DND-41 (cell line): ENCODE results near the gene CREB1.

ENCODE experiments used
- ATAC-seq: fragments of 200-7000 bp; cut with Tn5 transposase; 3 replicates; pipeline ENCODE4 v1.9.1; 2021; ENCODE audit warnings: low read depth; ENCODE audit not compliant: insufficient read depth
- DNase-seq: peaks from one replicate; pipeline ENCODE4 v3.0.0-alpha.2; 2020
- H2AFZ ChIP-seq: 2 replicates; pipeline ENCODE4 v1.6.0; 2012; ENCODE audit warnings: low read depth, low read length
- H3K27ac ChIP-seq: 2 replicates; pipeline ENCODE4 v1.5.1; 2012; ENCODE audit warnings: low read length, inconsistent platforms
- H3K27me3 ChIP-seq: fragments of 200-600 bp; sonication (generic); 2 replicates; pipeline ENCODE4 v1.6.0; 2012; ENCODE audit warnings: low read length, mild to moderate bottlenecking, inconsistent platforms; ENCODE audit not compliant: insufficient read depth, poor library complexity
- H3K36me3 ChIP-seq: 2 replicates; pipeline ENCODE4 v1.5.1; 2012; ENCODE audit warnings: low read length, inconsistent platforms; ENCODE audit not compliant: insufficient read depth
- H3K4me1 ChIP-seq: 2 replicates; pipeline ENCODE4 v1.5.1; 2012; ENCODE audit warnings: mild to moderate bottlenecking, low read length; ENCODE audit not compliant: insufficient read depth
- H3K4me2 ChIP-seq: 2 replicates; pipeline ENCODE4 v1.6.0; 2012; ENCODE audit warnings: mild to moderate bottlenecking, moderate library complexity, low read length, inconsistent platforms; ENCODE audit not compliant: insufficient read depth
- H3K4me3 ChIP-seq, 2 experiments: fragments of 200-600 bp in 1 of 2; shearing (Covaris generic) in 1 of 2; 2 replicates each; pipeline ENCODE4 v1.5.1; 2012 to 2016; ENCODE audit warnings: inconsistent platforms in 2 of 2, low read length in 2 of 2, mild to moderate bottlenecking in 2 of 2, low read depth in 1 of 2, moderate library complexity in 1 of 2
- H3K79me2 ChIP-seq: 2 replicates; pipeline ENCODE4 v1.6.0; 2012; ENCODE audit warnings: low read length, inconsistent platforms; ENCODE audit not compliant: insufficient read depth
- H3K9ac ChIP-seq: 2 replicates; pipeline ENCODE4 v1.6.0; 2012; ENCODE audit warnings: low read depth, mild to moderate bottlenecking, inconsistent platforms, low read length, moderate library complexity
- H3K9me3 ChIP-seq: 2 replicates; pipeline ENCODE4 v1.5.1; 2012; ENCODE audit warnings: low read length, moderate library complexity, mild to moderate bottlenecking, inconsistent platforms; ENCODE audit not compliant: insufficient read depth, severe bottlenecking
- H4K20me1 ChIP-seq: 2 replicates; pipeline ENCODE4 v1.6.0; 2012; ENCODE audit warnings: low read length; ENCODE audit not compliant: insufficient read depth
- CTCF ChIP-seq: IDR thresholded peaks from 2 replicates; pipeline ENCODE4 v1.5.1; 2012; ENCODE audit warnings: borderline replicate concordance, low read length, moderate library complexity, mild to moderate bottlenecking; ENCODE audit not compliant: poor library complexity, severe bottlenecking; ENCODE audit errors: extremely low read depth
- EZH2 ChIP-seq: IDR thresholded peaks from 3 replicates; pipeline ENCODE4 v1.6.1; 2012; ENCODE audit warnings: borderline replicate concordance, low read depth, mild to moderate bottlenecking, moderate library complexity, low read length, inconsistent platforms; ENCODE audit not compliant: severe bottlenecking

CREB1 gene

DNA sequence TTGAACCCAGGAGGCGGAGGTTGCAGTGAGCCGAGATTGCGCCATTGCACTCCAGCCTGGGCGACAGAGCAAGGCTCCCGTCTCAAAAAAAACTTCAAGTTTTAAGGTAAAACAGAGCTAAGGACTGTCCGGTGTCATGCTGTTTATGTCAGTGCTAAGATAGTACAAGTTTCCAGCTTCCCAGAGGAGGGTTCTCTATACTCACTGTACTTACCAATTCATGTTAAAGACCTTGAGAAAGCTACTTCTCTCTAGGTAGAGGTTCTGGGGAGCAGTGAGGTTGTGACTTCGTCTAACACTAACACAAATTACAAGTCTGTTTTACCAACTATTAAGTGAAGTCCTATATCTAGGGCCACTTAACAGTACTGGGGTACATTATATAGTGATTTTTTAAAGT is 76.6 kb downstream of the CREB1 start:
- H3K79me2 ChIP-seq: no peaks in the 10 kb centered on the region
- TF ChIP-seq CTCF (no peak), EZH2 (no peak)
- no peak overlapping the region for H3K4me3 ChIP-seq
- H4K20me1 ChIP-seq: no peaks in the 10 kb centered on the region; the same call in 1 of the 2 replicates
- H3K4me1 ChIP-seq: no peaks in the 10 kb centered on the region
- H3K36me3 ChIP-seq: peaks cover 18% of the 10 kb centered on the region; the same call in 1 of the 2 replicates
- no peak overlapping the region for H3K9ac ChIP-seq
- DNase-seq: no peak
- no peak overlapping the region for H3K27ac ChIP-seq
- H3K4me2 ChIP-seq: no peak overlapping the region
- H2AFZ ChIP-seq: no peak overlapping the region
- H3K27me3 ChIP-seq: no peaks in the 10 kb centered on the region
- ATAC-seq: peak; percentile 27; the same call in 1 of the 3 replicates
- H3K9me3 ChIP-seq: no peaks in the 10 kb centered on the region

- no peak overlapping the region for H3K4me2 ChIP-seq
- peaks cover 14% of the 10 kb centered on the region; the same call in 1 of the 2 replicates for H3K36me3 ChIP-seq
- H3K27me3 ChIP-seq: no peaks in the 10 kb centered on the region
- H4K20me1 ChIP-seq: no peaks in the 10 kb centered on the region; the same call in 1 of the 2 replicates
- DNase-seq: no peak
- no peak overlapping the region for H3K4me3 ChIP-seq
- TF ChIP-seq EZH2 (no peak), CTCF (no peak)
- no peak for ATAC-seq
- no peak overlapping the region for H3K9ac ChIP-seq
- H2AFZ ChIP-seq: no peak overlapping the region
- H3K27ac ChIP-seq: no peak overlapping the region
- no peaks in the 10 kb centered on the region for H3K4me1 ChIP-seq
- no peaks in the 10 kb centered on the region for H3K79me2 ChIP-seq
- no peaks in the 10 kb centered on the region for H3K9me3 ChIP-seq
These were observed 77.1 kb downstream of the CREB1 start for GRCh38 chr2:207606829-207607228.

DNA sequence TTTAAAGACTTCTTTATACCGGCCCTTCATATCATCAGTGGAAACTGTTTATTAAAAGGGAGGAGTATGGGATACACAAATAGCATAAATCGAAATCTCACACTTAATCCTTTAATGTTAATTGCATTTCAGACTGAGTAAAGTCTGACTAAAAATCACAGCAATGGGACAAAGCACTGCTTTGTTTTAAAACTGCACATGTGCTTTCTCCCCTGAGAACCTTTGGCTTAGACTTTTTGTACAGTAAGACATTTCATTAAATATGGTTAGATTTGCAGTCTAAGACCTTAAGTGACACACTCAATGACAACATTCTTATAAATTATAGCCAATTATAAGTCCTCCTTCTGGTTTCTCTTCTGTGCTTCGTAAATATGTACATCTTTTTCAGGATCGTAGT is 83.0 kb downstream of the CREB1 start:
- Histone ChIP-seq H3K27ac (no peak overlapping the region), H3K4me2 (no peak overlapping the region), H3K27me3 (no peaks in the 10 kb centered on the region), H3K9me3 (no peaks in the 10 kb centered on the region), H3K9ac (no peak overlapping the region), H3K4me3 (no peak overlapping the region), H3K4me1 (no peaks in the 10 kb centered on the region), H2AFZ (no peak overlapping the region), H4K20me1 (no peaks in the 10 kb centered on the region; the same call in 1 of the 2 replicates), H3K36me3 (peaks cover 42% of the 10 kb centered on the region), H3K79me2 (0 out of 2 replicates have a peak, but pooled peaks cover 2% of the 10 kb centered on the region)
- no peak for TF ChIP-seq CTCF
- TF ChIP-seq EZH2: no peak
- no peak for DNase-seq
- no peak for ATAC-seq

DNA sequence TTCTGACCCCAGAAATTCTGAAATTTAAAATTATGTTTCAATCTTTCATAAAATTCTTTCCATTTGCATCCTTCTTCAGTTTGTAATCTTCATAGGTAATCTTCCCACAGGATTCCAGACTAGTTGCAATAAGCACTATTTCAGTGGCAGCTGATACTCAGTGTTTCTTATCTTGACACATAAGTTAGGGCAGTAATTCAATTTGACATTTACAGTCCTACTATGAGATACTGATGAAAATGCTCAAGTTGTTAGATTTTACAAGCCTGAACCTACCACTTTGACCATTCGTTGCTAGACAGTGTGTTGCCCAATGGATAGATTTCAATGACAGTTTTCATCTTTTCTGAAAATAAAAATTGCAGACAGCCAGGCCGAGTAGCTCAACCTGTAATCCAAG is 85.1 kb downstream of the CREB1 start:
- Histone ChIP-seq H2AFZ (no peak overlapping the region), H3K27me3 (no peaks in the 10 kb centered on the region), H3K9ac (no peak overlapping the region), H3K36me3 (peaks cover 52% of the 10 kb centered on the region), H3K9me3 (no peaks in the 10 kb centered on the region), H3K4me1 (peaks cover 3% of the 10 kb centered on the region; the same call in 1 of the 2 replicates), H3K4me2 (no peak overlapping the region), H3K79me2 (peaks cover 4% of the 10 kb centered on the region; the same call in 1 of the 2 replicates), H3K27ac (no peak overlapping the region), H4K20me1 (no peaks in the 10 kb centered on the region; the same call in 1 of the 2 replicates), H3K4me3 (no peak overlapping the region)
- no peak for DNase-seq
- ATAC-seq: no peak
- TF ChIP-seq EZH2: no peak
- TF ChIP-seq CTCF: no peak
